ENCODE results near the gene SAYSD1. TPM values are rescaled to one million over a fixed set of nuclear protein-coding genes. Genes with fewer than 3 reads are reported as not detected.

The SAYSD1 gene
- total RNA-seq, 1 experiment from 2014 or later = 9.4 TPM

GRCh38 chr6:39074486-39074885 lies 40.5 kb downstream of the SAYSD1 start:
- Histone ChIP-seq H2BK15ac (ENCODE audit: low read depth, low read length) (no peak overlapping the region), H3K27me3 (ENCODE audit: insufficient read depth, low read length) (no peaks in the 10 kb centered on the region), H3K4ac (ENCODE audit: low read depth, low read length) (no peak overlapping the region), H3K27ac (ENCODE audit: insufficient read length, low read depth, low read length) (no peak overlapping the region), H3K9me3 (ENCODE audit: control insufficient read depth, low read depth, low read length) (no peaks in the 10 kb centered on the region), H3K79me2 (ENCODE audit: insufficient read depth, low read length) (no peaks in the 10 kb centered on the region), H3K18ac (ENCODE audit: insufficient read length, low read depth, low read length) (no peak overlapping the region), H4K20me1 (ENCODE audit: control insufficient read depth, insufficient read depth, insufficient read length) (no peaks in the 10 kb centered on the region), H4K5ac (ENCODE audit: insufficient read length, low read depth, low read length) (no peak overlapping the region), H2AK5ac (ENCODE audit: insufficient read length, low read length) (no peak overlapping the region), H4K8ac (replicated peaks; ENCODE audit: insufficient read length, low read depth, low read length) (no peak overlapping the region), H4K91ac (ENCODE audit: insufficient read length, low read depth, low read length) (no peak overlapping the region), H2BK120ac (ENCODE audit: low read depth, low read length, poor library complexity, severe bottlenecking) (no peak overlapping the region), H3K4me1 (ENCODE audit: insufficient read depth, low read length) (peaks cover 2% of the 10 kb centered on the region; the same call in 1 of the 2 replicates), H2BK12ac (ENCODE audit: insufficient read length, low read depth, low read length) (no peak overlapping the region), H3K9ac (ENCODE audit: extremely low read depth, insufficient read length, low read length) (no peak overlapping the region), H3K23me2 (ENCODE audit: insufficient read length, low read depth, low read length, poor library complexity, severe bottlenecking) (no peaks in the 10 kb centered on the region), H3K56ac (ENCODE audit: insufficient read length, low read depth, low read length) (no peak overlapping the region), H2BK20ac (ENCODE audit: low read depth, low read length, poor library complexity, severe bottlenecking) (no peak overlapping the region), H2BK5ac (ENCODE audit: insufficient read length, low read length) (no peak overlapping the region), H3T11ph (ENCODE audit: low read length) (no peak overlapping the region), H3K79me1 (ENCODE audit: insufficient read depth, low read depth, low read length, poor library complexity, severe bottlenecking) (no peaks in the 10 kb centered on the region), H3K14ac (ENCODE audit: insufficient read depth, low read length) (peak overlapping the region; percentile 45; the same call in 1 of the 2 replicates), H3K4me2 (ENCODE audit: insufficient read depth, insufficient read length, low read length) (no peak overlapping the region), H2AFZ (ENCODE audit: low read length) (no peak overlapping the region), H3K23ac (ENCODE audit: insufficient read length, low read depth, low read length) (no peak overlapping the region)
- DNase-seq = peak; percentile 37
- Mint-ChIP-seq H3K27ac (peak overlapping the region in 1 of 3 experiments; percentile 27; a peak in 2 of 7 replicates), H3K4me1 (peaks cover 13 to 18% of the 10 kb centered on the region in 2 experiments), H3K27me3 (ENCODE audit: low read depth) (peaks cover 23% of the 10 kb centered on the region), H3K36me3 (ENCODE audit: insufficient read depth in 1 of 3, low read depth in 3 of 3) (no peaks in the 10 kb centered on the region), H3K9me3 (no peaks in the 10 kb centered on the region; a peak in 1 of 5 replicates), H3K4me3 (peak overlapping the region in 1 of 2 experiments; percentile 6; a peak in 1 of 5 replicates)
- no CpG with 5 or more reads among the region's 9 CpGs for WGBS (ENCODE audit: extremely low coverage, insufficient read length, low lambda C conversion rate)
- TF ChIP-seq CTCF (conservative IDR thresholded peaks at IDR 0.05) = no peak

All from H9 (cell line).